GM21786 (cell line): ENCODE results near the gene DNAH1.

Experiments
- ATAC-seq: cut with Tn5 transposase; IDR thresholded peaks from one replicate; pipeline ENCODE4 v1.9.1; 2021; ENCODE audit not compliant: unreplicated experiment

Gene DNAH1

DNA sequence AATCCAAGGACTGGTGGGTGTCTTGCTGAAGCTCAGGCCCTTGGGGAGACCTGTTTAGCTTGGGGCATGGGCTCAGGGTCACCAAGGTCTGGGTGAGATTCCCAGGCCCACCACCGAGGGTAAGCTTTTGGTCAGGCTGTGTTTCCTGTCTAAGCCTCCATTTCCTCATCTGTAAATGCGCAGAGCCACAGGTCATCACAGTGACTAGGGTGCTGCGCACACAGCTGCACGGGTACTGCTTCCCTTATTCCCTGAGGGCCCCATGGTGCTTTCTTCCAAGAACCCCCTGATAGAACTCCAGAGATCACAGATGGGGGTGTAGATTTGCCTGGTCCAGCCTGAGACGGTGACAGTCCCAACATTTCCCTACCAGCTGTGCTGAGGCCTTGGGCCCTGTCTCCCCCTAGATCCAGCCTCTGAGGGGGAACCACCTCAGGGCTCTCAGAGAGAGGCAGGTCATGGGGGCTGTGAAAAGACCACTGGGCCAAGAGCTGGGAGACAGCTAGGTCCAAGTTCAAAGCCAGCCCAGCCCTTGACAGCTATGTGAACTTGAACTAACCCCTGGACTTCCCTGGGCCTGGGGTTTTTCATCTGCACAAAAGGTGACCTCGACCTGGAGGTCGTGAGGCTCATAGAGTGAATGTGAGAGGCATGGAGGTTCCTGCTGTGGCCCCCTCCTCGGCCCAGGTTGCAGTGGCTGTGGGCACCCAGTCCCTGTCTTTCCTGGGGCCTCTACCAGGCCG, 68.1 kb downstream of the DNAH1 start:
- ATAC-seq, result no peak

DNA sequence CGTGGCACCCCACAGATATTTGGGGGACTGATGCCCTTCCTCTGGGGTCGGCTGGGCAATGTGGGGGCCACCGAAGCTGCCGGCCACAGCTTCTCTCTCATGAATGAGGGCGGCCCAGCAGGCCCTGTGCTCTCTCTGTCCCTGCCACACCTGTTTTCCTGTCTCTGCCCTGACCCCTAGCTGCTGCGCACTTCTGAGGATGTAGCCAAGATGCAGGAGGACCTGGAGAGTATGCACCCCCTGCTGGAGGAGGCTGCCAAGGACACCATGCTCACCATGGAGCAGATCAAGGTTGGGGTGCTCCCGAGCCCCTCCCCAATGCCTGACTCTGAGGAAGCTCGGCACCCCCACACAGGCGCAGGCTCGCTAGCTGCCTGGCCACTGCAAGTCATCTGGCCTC, 69.0 kb downstream of the DNAH1 start:
- ATAC-seq, result no peak

DNA sequence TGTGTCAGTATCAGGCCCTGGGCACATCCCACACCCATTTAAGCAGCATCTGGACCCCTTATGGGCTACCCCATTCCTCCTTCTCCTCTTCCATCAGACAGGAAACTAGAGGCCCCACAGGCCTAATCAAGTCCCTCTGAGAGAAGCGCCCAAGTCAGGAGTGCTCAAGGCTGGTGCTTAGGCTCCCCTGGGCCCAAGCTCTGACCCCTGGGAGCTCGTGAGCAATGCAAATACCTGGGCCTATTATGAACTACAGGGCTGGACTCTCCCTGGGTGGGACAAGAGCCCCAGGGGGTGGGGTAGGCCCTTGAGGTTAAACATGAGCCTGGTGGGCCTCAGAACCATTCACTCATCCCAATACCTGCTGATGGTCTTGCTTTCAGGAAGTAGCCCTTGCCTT, 71.4 kb downstream of the DNAH1 start:
- no peak for ATAC-seq

DNA sequence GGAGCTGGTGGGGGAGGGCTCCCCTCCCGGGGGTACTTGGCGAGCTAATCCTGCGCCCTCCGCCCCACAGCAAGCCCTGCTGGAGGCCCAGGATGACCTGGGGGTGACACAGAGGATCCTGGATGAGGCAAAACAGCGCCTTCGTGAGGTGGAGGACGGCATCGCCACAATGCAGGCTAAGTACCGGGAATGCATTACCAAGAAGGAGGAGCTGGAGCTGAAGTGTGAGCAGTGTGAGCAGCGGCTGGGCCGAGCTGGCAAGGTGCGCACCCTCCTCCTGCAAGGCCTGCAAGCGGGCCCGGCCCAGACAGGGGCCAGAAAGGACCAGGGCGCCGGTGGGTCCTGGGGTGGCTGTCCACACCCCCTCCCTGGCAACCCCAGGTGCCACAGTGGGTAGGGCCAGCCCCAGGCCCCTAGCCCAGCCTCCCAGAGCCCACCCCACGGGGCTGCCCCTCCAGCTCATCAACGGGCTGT, 72.3 kb downstream of the DNAH1 start:
- no peak for ATAC-seq

DNA sequence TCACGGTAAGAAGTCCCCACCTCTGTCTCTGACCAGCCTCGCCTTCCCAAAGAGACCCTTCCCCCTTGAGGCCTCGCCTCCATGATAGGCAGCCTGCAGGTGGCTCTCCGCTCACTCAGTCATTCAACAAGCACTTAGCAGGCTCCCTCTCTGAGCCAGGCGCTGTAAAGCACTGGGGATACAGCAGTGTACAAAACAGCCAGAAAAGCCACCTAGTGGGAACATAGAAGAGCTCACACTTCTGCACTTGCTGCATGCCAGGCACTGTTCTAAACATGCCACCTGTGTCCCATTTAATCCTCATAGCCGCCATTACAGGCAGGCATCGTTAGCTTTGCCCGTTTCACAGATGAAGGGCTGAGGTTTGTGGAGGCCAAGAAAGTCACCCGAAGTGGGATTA, 72.8 kb downstream of the DNAH1 start:
- ATAC-seq, result no peak

DNA sequence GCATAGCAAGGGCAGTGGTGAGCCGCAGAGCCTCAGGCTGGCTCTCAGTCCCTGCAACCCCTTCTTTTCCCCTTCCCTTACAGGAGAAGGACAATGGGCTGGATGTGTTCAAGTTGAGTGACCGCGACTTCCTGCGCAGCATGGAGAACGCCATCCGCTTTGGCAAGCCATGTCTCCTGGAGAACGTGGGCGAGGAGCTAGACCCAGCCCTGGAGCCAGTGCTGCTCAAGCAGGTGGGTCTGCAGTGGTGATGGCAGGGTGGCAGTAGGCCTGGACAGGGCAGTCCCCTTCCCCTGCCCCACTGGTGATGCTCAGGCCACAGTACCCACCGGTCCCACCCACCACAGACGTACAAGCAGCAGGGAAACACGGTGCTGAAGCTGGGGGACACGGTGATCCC, 75.0 kb downstream of the DNAH1 start:
- no peak for ATAC-seq

DNA sequence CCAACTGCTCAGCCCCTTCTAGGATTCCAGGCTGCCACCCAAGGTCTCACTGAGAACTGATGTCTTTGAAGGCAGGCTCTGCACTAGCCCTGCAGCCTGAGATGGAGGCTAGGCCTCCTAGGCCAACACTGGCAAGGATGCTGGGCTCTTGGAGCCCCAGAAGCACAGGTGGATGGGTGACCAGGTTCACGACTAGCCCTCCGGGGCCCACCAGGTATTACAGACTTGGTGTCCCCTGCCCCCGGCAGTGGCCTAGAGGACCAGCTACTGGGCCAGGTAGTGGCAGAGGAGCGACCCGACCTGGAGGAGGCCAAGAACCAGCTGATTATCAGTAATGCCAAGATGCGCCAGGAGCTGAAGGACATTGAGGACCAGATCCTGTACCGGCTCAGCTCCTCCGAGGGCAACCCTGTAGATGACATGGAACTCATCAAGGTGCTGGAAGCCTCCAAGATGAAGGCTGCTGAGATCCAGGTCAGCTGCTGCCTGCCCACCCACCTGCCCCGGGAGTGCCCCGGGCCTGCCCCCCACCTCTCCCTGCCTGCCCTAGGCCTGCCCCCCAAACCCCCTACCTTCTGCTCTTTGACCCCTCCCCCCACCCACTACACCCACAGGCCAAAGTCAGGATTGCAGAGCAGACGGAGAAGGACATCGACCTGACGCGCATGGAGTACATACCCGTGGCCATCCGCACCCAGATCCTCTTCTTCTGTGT, 76.3 kb downstream of the DNAH1 start:
- ATAC-seq, result no peak

DNA sequence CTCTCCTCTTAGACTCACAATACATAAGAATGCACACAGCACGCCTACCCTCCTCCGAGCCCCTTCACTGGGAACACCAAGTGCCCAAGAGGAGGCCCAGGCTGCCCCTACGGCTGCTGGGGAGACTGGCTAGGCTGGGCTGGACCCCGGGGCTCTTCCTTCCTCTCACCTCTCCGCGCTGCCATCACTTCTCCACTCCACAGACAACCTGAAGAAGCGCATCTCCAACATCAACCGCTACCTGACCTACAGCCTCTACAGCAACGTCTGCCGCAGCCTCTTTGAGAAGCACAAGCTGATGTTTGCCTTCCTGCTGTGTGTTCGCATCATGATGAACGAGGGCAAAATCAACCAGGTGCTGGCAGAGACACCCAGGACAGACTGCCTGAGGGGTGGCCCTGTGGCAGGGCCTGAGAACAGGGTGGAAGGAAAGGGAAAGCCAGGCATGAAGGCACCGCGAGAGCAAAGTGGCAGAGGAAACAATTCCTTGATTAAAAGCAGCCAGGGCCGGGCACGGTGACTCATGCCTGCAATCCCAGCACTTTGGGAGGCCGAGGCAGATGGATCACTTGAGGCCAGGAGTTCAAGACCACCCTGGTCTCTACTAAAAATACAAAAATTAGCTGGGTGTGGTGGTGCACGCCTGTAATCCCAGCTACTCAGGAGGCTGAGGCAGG, 77.2 kb downstream of the DNAH1 start:
- no peak for ATAC-seq

DNA sequence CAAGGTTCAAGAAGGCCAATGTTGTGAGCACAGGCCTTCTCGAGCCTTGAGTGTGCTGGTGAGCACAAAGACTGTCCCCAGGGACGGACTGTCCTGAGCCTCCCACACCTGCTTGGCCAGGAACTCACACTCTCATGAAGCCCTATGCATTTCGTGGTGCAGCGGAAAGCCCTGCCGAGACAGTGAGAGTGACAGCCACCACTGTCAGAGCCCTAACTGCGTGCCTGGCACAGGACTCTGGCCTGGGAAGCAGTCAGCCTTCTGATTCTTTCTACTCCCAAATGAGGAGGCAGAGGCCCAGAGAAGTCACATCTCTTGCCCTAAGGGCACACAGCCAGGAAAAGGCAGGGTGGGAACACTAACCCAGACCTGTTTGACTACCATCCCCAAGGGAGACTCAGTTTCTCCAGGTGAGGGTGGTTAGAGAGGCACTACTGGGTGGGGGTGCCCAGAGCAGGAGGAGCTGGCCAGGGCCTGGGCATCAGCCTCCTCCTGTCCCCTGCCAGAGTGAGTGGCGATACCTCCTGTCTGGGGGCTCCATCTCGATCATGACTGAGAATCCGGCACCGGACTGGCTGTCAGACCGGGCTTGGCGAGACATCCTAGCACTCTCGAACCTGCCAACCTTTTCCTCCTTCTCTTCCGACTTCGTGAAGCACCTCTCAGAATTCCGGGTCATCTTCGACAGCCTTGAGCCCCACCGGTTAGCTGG, 78.0 kb downstream of the DNAH1 start:
- no peak for ATAC-seq

DNA sequence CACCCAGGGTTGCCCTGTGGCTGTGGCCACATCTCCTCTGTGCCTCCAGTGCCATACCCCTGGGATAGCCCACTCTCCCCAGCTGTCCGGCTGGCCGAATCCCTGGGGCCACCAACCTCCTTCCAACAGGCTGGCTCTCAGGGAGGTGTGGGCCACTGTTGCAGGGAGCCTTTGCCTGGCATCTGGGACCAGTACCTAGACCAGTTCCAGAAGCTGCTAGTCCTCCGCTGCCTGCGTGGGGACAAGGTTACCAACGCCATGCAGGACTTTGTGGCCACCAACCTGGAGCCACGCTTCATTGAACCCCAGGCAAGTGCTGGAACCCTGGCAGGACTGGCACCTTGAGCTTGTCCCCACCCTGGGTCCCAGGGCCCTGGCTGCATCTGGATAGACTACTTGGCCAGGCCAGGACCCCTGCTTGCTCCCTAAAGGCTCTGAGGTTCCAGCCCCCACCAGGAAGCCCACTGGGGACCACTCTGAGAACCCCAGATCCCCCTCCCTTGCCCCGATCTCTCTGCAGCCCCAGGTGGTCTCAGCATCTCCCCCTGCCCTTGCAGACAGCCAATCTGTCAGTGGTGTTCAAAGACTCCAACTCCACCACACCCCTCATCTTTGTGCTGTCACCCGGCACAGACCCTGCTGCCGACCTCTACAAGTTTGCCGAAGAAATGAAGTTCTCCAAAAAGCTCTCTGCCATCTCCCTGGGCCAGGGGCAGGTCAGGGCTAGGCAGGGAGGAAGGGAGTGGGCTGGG, 78.8 kb downstream of the DNAH1 start:
- no peak for ATAC-seq

DNA sequence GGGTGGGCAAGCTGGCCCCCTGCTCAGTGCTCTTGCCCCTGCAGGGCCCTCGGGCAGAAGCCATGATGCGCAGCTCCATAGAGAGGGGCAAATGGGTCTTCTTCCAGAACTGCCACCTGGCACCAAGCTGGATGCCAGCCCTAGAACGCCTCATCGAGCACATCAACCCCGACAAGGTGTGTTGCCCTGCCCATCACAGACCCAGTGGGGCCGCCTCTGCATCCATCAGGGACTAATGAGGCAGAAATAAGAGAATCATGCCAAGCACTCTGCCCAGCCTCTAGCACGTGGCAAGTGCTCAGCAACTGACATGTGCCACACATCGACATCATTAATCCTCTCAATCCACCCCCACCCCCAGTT, 79.4 kb downstream of the DNAH1 start:
- no peak for ATAC-seq

DNA sequence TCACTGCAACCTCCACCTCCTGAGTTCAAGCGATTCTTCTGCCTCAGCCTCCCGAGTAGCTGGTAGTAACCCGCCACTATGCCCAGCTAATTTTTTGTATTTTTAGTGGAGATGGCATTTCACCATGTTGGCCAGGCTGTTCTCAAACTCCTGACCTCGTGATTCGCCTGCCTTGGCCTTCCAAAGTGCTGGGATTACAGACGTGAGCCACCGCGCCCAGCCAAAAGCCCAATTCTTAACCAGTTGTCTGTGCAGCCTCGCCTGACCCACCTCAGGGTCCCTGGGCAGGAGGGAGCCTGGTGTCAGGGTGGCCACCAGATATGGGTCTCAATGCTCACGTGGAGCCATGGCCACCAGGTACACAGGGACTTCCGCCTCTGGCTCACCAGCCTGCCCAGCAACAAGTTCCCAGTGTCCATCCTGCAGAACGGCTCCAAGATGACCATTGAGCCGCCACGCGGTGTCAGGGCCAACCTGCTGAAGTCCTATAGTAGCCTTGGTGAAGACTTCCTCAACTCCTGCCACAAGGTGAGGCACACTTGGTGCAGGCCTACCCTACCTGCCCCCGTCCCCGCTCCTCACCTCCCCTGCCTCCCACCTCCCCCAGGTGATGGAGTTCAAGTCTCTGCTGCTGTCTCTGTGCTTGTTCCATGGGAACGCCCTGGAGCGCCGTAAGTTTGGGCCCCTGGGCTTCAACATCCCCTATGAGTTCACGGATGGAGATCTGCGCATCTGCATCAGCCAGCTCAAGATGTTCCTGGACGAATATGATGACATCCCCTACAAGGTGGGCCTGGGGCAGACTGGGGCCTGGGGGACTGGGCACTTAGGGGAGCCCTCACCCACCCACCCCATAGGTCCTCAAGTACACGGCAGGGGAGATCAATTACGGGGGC, 80.1 kb downstream of the DNAH1 start:
- no peak for ATAC-seq

DNA sequence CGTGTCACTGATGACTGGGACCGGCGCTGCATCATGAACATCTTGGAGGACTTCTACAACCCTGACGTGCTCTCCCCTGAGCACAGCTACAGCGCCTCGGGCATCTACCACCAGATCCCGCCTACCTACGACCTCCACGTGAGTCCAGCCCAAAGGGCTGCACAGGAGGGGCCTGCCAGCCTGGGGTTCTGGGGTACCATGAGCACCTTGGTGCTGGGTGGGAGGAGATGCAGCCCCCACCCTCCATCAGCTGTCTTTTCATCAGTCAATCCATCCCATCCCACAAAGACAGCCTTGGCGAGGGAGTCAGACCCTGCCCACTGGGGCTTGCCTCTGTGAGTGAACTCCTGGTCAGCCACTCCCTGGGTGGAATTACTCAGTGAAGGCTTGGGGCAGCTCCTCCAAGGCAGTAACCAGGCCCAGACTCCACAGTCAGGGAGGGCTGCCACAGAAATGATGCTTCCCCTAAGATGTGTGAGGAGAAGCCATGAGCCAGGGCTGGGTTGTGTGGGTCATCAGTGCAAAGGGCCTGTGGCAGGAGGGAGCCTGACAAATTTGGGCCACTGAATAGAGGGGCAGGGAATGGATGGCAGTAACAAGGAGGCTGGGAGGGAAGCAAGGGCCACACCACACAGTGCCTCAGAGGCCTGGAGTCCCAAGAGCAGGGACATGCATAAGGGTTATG, 80.9 kb downstream of the DNAH1 start:
- ATAC-seq, result no peak

DNA sequence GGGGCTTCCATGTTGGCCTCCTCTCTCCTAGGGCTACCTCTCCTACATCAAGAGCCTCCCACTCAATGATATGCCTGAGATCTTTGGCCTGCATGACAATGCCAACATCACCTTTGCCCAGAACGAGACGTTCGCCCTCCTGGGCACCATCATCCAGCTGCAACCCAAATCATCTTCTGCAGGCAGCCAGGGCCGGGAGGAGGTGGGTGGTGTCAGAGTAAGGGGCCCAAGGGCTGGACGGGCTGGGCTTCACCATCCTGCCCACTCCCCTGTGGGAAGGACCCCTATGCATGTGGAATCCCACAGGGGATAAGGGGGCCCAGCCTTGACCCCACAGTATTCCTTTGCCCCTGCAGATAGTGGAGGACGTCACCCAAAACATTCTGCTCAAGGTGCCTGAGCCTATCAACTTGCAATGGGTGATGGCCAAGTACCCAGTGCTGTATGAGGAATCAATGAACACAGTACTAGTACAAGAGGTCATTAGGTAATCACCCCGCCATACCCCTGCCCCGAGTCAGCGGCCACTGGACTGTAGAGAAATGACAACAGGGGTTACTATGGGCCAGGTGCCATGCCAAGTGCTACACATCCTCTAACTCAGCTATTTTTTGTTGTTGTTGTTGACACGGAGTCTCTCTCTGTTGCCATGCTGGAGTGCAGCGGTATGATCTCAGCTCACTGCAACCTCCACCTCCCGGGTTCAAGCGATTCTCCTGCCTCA, 81.7 kb downstream of the DNAH1 start:
- ATAC-seq, result no peak

DNA sequence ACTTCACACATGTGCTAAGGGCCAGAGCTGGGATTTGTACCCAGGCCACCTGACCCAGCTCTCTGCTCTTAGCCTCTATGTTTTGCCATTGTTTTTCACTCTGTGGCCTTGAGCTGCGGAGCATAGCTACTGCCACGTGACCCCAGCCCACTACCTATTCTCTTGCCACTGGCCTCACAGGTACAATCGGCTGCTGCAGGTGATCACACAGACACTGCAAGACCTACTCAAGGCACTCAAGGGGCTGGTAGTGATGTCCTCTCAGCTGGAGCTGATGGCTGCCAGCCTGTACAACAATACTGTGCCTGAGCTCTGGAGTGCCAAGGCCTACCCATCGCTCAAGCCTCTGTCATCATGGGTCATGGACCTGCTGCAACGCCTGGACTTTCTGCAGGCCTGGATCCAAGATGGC, 82.6 kb downstream of the DNAH1 start:
- ATAC-seq, result no peak

DNA sequence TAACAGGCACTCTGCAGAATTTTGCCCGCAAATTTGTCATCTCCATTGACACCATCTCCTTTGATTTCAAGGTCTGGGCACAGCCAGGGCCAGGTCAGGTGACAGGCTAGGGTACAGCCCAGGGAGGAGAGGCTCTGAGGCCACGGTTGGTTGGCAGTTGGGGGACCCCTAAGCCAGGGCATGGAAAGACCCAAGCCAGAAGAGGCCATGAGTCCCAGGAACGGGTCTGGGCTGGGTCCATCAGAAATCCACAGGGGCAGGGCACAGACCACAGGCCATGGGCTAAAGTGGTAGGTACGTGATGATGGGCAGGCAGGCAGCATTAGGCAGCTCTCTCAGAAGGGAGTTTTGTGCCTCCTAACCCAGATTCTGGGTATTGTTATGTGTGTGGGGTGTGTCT, 83.0 kb downstream of the DNAH1 start:
- ATAC-seq, result no peak

DNA sequence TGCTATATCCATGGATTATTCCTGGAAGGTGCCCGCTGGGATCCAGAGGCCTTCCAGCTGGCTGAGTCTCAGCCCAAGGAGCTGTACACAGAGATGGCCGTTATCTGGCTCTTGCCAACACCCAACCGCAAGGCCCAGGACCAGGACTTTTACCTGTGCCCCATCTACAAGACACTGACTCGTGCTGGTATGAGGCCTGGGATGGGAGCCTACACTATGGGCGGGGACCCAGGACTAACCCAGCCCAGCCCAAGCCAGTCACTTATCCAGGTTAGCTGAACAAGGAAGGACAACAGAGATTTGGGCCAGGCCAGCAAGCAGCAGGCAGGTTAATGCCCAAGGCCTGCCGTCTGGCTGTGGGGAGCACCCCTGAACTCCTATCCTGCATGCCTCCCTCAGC, 83.5 kb downstream of the DNAH1 start:
- ATAC-seq, result no peak

DNA sequence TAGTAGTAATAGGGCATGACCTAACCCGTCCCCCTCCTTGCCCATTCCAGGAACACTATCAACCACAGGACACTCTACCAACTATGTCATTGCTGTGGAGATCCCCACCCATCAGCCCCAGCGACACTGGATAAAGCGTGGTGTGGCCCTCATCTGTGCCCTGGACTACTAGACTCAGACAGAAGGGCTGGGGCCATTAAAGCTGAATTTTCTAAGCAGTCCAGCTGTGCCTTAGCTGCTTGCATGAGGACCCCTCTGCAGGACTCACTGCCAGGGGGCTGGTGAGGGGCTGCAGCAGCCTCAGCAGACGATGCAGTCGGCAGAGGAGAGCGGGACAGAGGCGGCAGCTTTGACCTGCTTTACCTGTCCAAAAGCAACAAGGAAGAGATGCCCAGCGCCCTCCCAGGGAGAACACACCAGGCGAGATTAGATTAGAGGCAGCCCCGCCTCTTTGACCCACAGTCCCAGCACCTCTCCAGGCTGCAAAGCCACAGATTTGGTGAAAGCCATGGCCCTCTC, 84.2 kb downstream of the DNAH1 start:
- ATAC-seq, result no peak
